ENCODE results near the gene YES1. TPM values are rescaled to one million over a fixed set of nuclear protein-coding genes. Genes with fewer than 3 reads are reported as not detected.
"Not testable (repeated sequence)": the region's sequence is repeated elsewhere in the genome, so short reads cannot be mapped to it uniquely, and the experiment has no call there.

YES1 gene
- total RNA-seq, 2 experiments from 2014 or later = 9.2 to 10.1 TPM

DNA sequence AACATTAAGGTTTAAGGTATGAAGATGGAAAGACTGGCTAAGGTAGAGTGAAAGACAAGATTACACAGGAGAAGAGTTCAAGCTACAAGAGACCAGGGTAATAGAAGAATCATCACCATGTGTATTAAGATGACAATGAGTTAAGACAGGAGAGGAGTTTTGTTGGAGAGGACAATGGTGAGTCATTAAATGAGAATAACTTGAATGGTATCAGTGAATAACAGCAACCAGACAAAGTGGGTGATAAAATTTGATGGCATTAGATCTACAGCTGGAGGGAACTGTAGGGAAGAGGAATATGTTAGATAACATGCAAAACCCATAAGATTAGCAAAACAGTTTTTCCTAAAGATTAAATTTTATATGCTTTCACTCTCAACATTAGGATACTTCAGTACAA lies 80.9 kb downstream of the YES1 start:
- Mint-ChIP-seq H3K4me3 (no peak overlapping the region), H3K36me3 (ENCODE audit: low read depth) (peaks cover 22% of the 10 kb centered on the region), H3K9me3 (no peaks in the 10 kb centered on the region), H3K4me1 (peaks cover 5% of the 10 kb centered on the region), H3K27ac (no peak overlapping the region), H3K27me3 (no peaks in the 10 kb centered on the region)
- POLR2A ChIA-PET = no interaction called here
- CTCF ChIA-PET = interaction anchor here (0.9 to 2.2 kb wide), 3 partner anchors 8 to 21 kb away, joined by 3 to 9 read pairs (median 3); partner anchors contain the start of gene ENOSF1
- no peak for DNase-seq

- Mint-ChIP-seq H3K4me3 (no peak overlapping the region), H3K36me3 (ENCODE audit: low read depth) (peaks cover 17% of the 10 kb centered on the region), H3K9me3 (no peaks in the 10 kb centered on the region), H3K27me3 (no peaks in the 10 kb centered on the region), H3K4me1 (peaks cover 5% of the 10 kb centered on the region), H3K27ac (no peak overlapping the region)
- POLR2A ChIA-PET = no interaction called here
- CTCF ChIA-PET = interaction anchor here (0.6 to 1.0 kb wide), 3 partner anchors 9 to 75 kb away, joined by 3 to 4 read pairs (median 3); no protein-coding TSS in a partner anchor
- no peak for DNase-seq
Observed at GRCh38 chr18:730692-731091, 81.3 kb downstream of the YES1 start.

DNA sequence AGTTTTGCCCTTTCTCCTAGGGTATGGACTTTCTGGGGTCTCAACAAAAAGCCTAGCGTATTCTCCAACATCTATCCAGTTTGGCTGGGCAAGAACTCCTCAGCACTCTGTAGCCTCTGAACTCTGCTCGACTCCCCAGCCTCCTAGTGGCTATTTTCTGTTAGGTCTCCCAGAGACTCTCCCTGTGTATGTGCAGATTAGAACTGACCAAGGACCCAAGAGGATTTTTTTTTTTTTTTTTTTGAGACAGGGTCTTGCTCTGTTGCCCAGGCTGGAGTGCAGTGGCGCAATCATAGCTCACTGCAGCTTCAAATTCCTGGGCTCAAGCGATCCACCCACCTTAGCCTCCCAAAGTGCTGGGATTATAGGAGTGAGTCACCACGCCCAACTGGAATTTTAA lies 81.9 kb downstream of the YES1 start:
- DNase-seq, H3K27me3 Mint-ChIP-seq, H3K4me1 Mint-ChIP-seq, H3K27ac Mint-ChIP-seq, H3K4me3 Mint-ChIP-seq, POLR2A ChIA-PET, H3K9me3 Mint-ChIP-seq: not testable (repeated sequence)
- CTCF ChIA-PET = interaction anchor here (0.6 kb wide), 2 partner anchors 25 to 75 kb away, joined by 3 to 4 read pairs; no protein-coding TSS in a partner anchor
- peaks cover 11% of the 10 kb centered on the region for H3K36me3 Mint-ChIP-seq (ENCODE audit: low read depth)

- no peak for DNase-seq
- Mint-ChIP-seq H3K9me3 (no peaks in the 10 kb centered on the region), H3K4me1 (peaks cover under 1% of the 10 kb centered on the region), H3K27me3 (no peaks in the 10 kb centered on the region), H3K4me3 (no peak overlapping the region), H3K36me3 (ENCODE audit: low read depth) (peaks cover 8% of the 10 kb centered on the region), H3K27ac (no peak overlapping the region)
- POLR2A ChIA-PET = no interaction called here
- CTCF ChIA-PET = interaction anchor here (1.0 to 1.7 kb wide), 2 partner anchors 11 to 13 kb away, joined by 3 to 9 read pairs; partner anchors contain the start of gene ENOSF1
Observed at GRCh38 chr18:725646-726045, 86.4 kb downstream of the YES1 start.

DNA sequence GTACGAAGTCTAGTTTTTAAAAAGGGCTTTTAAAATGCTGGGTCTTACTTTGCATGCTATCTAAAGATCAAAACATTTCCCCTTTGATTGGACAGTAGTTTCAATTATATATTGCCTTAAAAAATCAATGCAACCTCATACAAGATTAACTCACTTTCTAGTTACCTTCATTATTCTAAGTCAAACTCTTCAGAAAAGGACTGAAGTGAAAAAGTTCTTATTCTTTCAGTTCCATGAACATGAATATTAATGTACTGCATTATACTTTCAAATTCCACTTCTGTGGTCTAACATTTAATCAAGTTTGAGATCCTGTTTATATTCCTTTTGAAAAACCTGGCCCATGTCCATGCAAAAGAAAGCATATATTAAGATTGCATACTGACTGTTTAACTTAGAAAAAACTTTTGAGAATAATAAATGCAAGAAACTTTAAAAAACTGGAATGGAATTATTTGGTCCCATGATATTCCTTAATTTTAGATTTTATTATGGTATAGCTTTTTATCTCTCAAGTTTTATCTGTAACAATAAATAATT lies 88.4 kb downstream of the YES1 start:
- Mint-ChIP-seq H3K4me3 (no peak overlapping the region), H3K9me3 (no peaks in the 10 kb centered on the region), H3K27me3 (no peaks in the 10 kb centered on the region), H3K4me1 (no peaks in the 10 kb centered on the region), H3K27ac (no peak overlapping the region), H3K36me3 (ENCODE audit: low read depth) (peaks cover 5% of the 10 kb centered on the region)
- POLR2A ChIA-PET = no interaction called here
- no peak for DNase-seq
- CTCF ChIA-PET = interaction anchor here (2.1 kb wide), 1 partner anchor 11 kb away, joined by 7 read pairs; the partner anchor contains the start of gene ENOSF1

- CTCF ChIA-PET = interaction anchor here (2.0 kb wide), 1 partner anchor 115 kb away, joined by 6 read pairs; no protein-coding TSS in a partner anchor
- Mint-ChIP-seq H3K36me3 (ENCODE audit: low read depth) (no peaks in the 10 kb centered on the region), H3K4me3 (no peak overlapping the region), H3K27ac (no peak overlapping the region), H3K27me3 (no peaks in the 10 kb centered on the region), H3K9me3 (no peaks in the 10 kb centered on the region), H3K4me1 (peaks cover 8% of the 10 kb centered on the region)
- POLR2A ChIA-PET = no interaction called here
- DNase-seq = no peak
Observed at GRCh38 chr18:717003-717402, 95.0 kb downstream of the YES1 start.

DNA sequence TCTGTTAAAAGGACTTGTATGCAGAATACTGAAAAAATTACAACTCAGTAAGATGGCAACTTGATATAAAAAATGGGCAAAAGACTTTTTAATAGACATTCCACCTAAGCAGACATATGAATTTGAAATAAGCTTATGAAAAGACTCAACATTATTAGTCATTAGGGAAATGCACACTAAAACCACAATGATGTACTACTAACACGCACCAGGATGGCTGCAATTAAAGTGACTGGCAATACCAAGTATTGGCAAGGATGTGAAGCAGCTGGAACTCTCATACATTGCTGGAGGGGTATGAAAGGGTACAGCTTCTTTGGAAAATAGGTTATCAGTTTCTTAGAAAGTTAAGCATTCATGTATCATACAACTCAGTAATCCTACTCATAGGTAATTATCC lies 96.4 kb downstream of the YES1 start:
- H3K36me3 Mint-ChIP-seq (ENCODE audit: low read depth) = peaks cover 2% of the 10 kb centered on the region
- H3K27ac Mint-ChIP-seq = no peak overlapping the region
- no peaks in the 10 kb centered on the region for H3K9me3 Mint-ChIP-seq
- no peak for DNase-seq
- H3K4me1 Mint-ChIP-seq = peaks cover 17% of the 10 kb centered on the region
- POLR2A ChIA-PET = no interaction called here
- H3K27me3 Mint-ChIP-seq = no peaks in the 10 kb centered on the region
- no peak overlapping the region for H3K4me3 Mint-ChIP-seq
- CTCF ChIA-PET = interaction anchor here (0.6 to 2.0 kb wide), 8 partner anchors 34 to 118 kb away, joined by 3 to 7 read pairs (median 4); no protein-coding TSS in a partner anchor

- Mint-ChIP-seq H3K9me3 (no peaks in the 10 kb centered on the region), H3K27me3 (no peaks in the 10 kb centered on the region), H3K4me1 (peaks cover 39% of the 10 kb centered on the region), H3K27ac (no peak overlapping the region), H3K36me3 (ENCODE audit: low read depth) (peaks cover 16% of the 10 kb centered on the region), H3K4me3 (peak overlapping the region; percentile 58)
- DNase-seq = no peak
- POLR2A ChIA-PET = interaction anchor here (1.1 to 1.6 kb wide), 2 partner anchors 59 to 119 kb away, joined by 4 to 6 read pairs; no protein-coding TSS in a partner anchor
- CTCF ChIA-PET = interaction anchor here (0.6 to 2.1 kb wide), 31 partner anchors 8 to 151 kb away, joined by 3 to 21 read pairs (median 5); partner anchors contain the start of gene TYMS
Observed at GRCh38 chr18:713135-713490, 98.9 kb downstream of the YES1 start.

- peak; percentile 83 for DNase-seq
- Mint-ChIP-seq H3K4me3 (peak within 1 kb of the TSS; percentile 80), H3K27ac (peak within 1 kb of the TSS; percentile 95), H3K27me3 (no peaks in the 10 kb centered on the region), H3K36me3 (ENCODE audit: low read depth) (peaks cover 16% of the 10 kb centered on the region), H3K9me3 (no peaks in the 10 kb centered on the region), H3K4me1 (peaks cover 40% of the 10 kb centered on the region)
- ChIA-PET POLR2A (interaction anchor here (0.7 to 1.6 kb wide), 3 partner anchors 58 to 121 kb away, joined by 3 to 6 read pairs (median 4); no protein-coding TSS in a partner anchor), CTCF (interaction anchor here (0.6 to 2.1 kb wide), 32 partner anchors 8 to 135 kb away, joined by 3 to 21 read pairs (median 5); partner anchors contain the start of gene TYMS)
Observed at GRCh38 chr18:712401-713134, 99.5 kb downstream of the YES1 start, which contains the start of gene ENOSF1. TSS of gene ENOSF1 (minus strand) at chr18:712630. CDS start at chr18:712587, 43 bp downstream.

DNA sequence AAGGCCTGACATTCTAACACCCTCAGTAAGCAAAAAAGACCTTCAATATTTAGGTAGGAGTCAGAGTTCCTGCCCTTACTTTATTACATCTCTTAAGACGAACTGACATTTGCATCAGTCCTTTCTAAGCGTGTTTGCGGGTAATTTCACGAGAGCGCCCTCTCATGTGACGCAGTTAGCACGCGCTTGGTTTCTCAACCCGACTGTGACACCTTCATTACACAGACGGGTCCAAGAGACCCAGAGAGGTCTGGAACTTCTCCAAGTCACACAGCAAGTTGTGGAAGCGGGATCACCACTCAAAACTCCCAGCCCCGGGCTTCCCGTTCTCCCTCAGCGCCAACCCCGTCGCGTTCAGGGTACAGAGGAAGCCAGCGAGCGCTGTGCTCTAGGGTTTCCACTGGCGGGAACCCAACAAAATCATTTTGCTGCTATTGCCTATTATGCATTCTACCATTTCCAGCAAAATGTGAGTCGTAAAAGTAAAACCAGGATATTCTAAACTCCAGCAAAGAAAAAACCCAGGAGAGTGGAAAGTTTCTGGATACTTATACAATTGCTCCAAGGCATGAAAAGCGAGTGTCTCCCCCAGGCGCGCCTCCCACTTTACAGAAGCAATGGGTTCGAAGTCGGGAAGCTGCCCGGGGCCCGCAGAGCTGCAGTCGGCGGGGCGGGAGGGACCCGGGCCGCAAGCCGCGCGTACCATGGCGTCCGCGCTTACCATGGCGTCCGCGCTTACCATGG lies 100.2 kb downstream of the YES1 start:
- Mint-ChIP-seq H3K4me1 (peaks cover 40% of the 10 kb centered on the region), H3K36me3 (ENCODE audit: low read depth) (peaks cover 16% of the 10 kb centered on the region), H3K27ac (peak overlapping the region; percentile 95), H3K27me3 (no peaks in the 10 kb centered on the region), H3K9me3 (no peaks in the 10 kb centered on the region), H3K4me3 (peak overlapping the region; percentile 80)
- ChIA-PET CTCF (interaction anchor here (1.0 to 3.3 kb wide), 28 partner anchors 9 to 129 kb away, joined by 3 to 21 read pairs (median 6); partner anchors contain the start of gene TYMS), POLR2A (interaction anchor here (0.7 to 1.6 kb wide), 3 partner anchors 57 to 122 kb away, joined by 3 to 6 read pairs (median 4); no protein-coding TSS in a partner anchor)
- peak; percentile 80 for DNase-seq

DNA sequence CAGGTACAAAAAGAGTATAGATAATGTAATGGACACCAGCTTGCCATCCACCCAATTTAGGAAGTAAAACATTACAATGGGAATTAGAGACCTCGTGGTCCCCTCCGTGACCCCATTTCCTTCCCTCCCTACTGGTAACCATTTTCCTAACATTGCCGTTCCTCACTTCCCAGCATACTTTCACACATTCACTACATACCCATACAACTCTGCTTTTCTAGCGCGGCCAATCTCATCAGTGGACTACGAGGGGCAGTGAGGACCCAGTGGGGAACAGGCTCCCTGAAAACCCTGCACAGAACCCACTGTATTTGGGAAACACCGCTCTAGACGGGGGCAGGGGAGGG lies 100.8 kb downstream of the YES1 start:
- no peaks in the 10 kb centered on the region for H3K27me3 Mint-ChIP-seq
- peak overlapping the region; percentile 80 for H3K4me3 Mint-ChIP-seq

More for the DNA sequence above, 100.8 kb downstream of the YES1 start:
- Mint-ChIP-seq H3K27ac (peak overlapping the region; percentile 95), H3K9me3 (no peaks in the 10 kb centered on the region), H3K4me1 (peaks cover 40% of the 10 kb centered on the region), H3K36me3 (ENCODE audit: low read depth) (peaks cover 18% of the 10 kb centered on the region)
- CTCF ChIA-PET = interaction anchor here (3.3 kb wide), 1 partner anchor 29 kb away, joined by 16 read pairs; no protein-coding TSS in a partner anchor
- no peak for DNase-seq
- POLR2A ChIA-PET = no interaction called here

Measured in activated CD4-positive, alpha-beta T cell treated with anti-CD3 and anti-CD28 coated beads, Interleukin-2, amount 10 ng/mL, durations not matched to agents 7 days and 5 days (primary cell).